Activated CD8-positive, alpha-beta memory T cell treated with anti-CD3 and anti-CD28 coated beads, Interleukin-2, amount 10 ng/mL, durations not matched to agents 7 days and 5 days (primary cell): Measurements from ENCODE around the gene AUH. TPM values are rescaled to one million over a fixed set of nuclear protein-coding genes. Genes with fewer than 3 reads are reported as not detected.

ENCODE experiments used
- ATAC-seq: fragments of 150-1000 bp; cut with Tn5 transposase; one replicate; pipeline ENCODE4 v1.10.0; 2021; ENCODE audit warnings: moderate library complexity
- CTCF ChIA-PET: fragments of 350-600 bp; sonication (Branson Sonifier 250); formaldehyde crosslinking; loops from one replicate; lab custom pipeline; 2021; ENCODE audit warnings: antibody characterized with exemption; lab: Charles Lee
- DNase-seq: peaks from one replicate; pipeline ENCODE4 v3.0.0-alpha.2; 2020
- H3K27ac Mint-ChIP-seq: one replicate; pipeline ENCODE4 v1.8.0; 2021; ENCODE audit warnings: mild to moderate bottlenecking, mixed read lengths
- H3K27me3 Mint-ChIP-seq: one replicate; pipeline ENCODE4 v1.8.0; 2021; ENCODE audit warnings: mixed read lengths
- H3K36me3 Mint-ChIP-seq: one replicate; pipeline ENCODE4 v1.8.0; 2021; ENCODE audit warnings: mild to moderate bottlenecking, mixed read lengths
- H3K4me1 Mint-ChIP-seq: one replicate; pipeline ENCODE4 v1.8.0; 2021; ENCODE audit warnings: mixed read lengths
- H3K4me3 Mint-ChIP-seq: one replicate; pipeline ENCODE4 v1.8.0; 2021; ENCODE audit warnings: mild to moderate bottlenecking, moderate library complexity, mixed read lengths
- H3K9me3 Mint-ChIP-seq: one replicate; pipeline ENCODE4 v1.8.0; 2022; ENCODE audit warnings: low read depth, mixed read lengths
- total RNA-seq, 2 experiments: library from RNA; stranded (reverse); gene quantifications; one replicate each; pipeline ENCODE4 v1.2.3, GENCODE V29; 2021

Gene AUH
- total RNA-seq, 2 experiments from 2014 or later: 33.5 to 36.1 TPM

GRCh38 chr9:91271156-91271555, 90.6 kb downstream of the AUH start:
- peaks cover 26% of the 10 kb centered on the region for H3K36me3 Mint-ChIP-seq
- H3K27me3 Mint-ChIP-seq: no peaks in the 10 kb centered on the region
- H3K9me3 Mint-ChIP-seq: no peaks in the 10 kb centered on the region
- no peak overlapping the region for H3K4me3 Mint-ChIP-seq
- no peak overlapping the region for H3K27ac Mint-ChIP-seq
- DNase-seq (no peak), ATAC-seq (no peak)
- CTCF ChIA-PET: interaction anchor here (1.1 kb wide), 1 partner anchor 18 kb away, joined by 3 read pairs; no protein-coding TSS in a partner anchor
- H3K4me1 Mint-ChIP-seq: peaks cover 16% of the 10 kb centered on the region

DNA sequence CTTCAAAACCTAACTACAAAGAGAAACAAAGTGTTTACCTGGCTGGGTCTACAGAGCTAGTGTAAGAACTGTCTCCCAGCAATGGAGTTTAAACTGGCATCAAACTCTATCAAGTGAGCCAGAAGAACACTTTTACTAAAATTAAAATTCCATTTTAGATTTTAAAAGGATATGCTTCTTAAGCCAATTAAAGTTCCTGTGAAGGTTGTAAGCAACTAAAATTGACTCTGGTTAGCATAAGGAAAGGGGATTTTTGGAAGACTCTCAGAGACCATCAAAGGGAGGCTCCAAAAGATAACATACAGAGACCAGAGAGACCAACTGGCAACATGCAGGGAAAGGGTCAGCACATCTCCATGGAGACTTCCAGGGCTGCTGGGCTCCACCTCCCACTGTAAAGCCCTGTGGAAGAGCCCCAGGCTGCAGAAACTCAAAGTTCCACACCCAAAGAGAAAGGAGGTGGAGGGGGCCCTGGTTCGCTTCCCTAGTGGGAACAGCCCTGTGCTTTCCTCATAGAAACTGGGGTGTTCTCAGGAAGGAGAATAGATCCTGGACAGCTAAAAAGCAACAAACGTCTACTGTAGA, 91.7 kb downstream of the AUH start:
- Mint-ChIP-seq H3K36me3 (peaks cover 34% of the 10 kb centered on the region), H3K27ac (no peak overlapping the region), H3K9me3 (peaks cover 4% of the 10 kb centered on the region), H3K4me1 (peaks cover 8% of the 10 kb centered on the region), H3K27me3 (no peaks in the 10 kb centered on the region), H3K4me3 (no peak overlapping the region)
- no peak for ATAC-seq
- no peak for DNase-seq
- CTCF ChIA-PET: no interaction called here

DNA sequence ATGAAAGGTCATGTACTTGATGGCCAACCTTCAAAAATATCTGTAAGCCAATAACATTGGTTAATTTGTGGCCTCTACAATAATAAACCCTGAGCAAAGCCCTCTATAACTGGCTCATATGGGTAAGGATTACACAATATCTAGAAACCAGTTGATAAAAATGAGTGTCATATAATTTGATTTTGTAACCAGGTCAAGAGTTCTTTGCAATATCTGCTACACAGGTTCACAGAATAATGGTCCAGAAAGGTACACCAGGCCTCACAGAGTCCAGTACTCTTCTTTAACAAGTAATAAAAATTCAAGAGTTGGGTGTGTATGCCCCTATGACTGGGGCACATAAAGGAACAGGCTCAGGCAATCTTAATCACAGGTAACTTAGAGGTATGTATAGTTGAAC, 95.3 kb downstream of the AUH start:
- DNase-seq (no peak), ATAC-seq (no peak)
- Mint-ChIP-seq H3K9me3 (peaks cover 12% of the 10 kb centered on the region), H3K4me1 (peaks cover 12% of the 10 kb centered on the region), H3K4me3 (no peak overlapping the region), H3K36me3 (peaks cover 61% of the 10 kb centered on the region), H3K27me3 (no peaks in the 10 kb centered on the region), H3K27ac (no peak overlapping the region)
- CTCF ChIA-PET: no interaction called here

- DNase-seq (no peak), ATAC-seq (no peak)
- Mint-ChIP-seq H3K9me3 (peaks cover 12% of the 10 kb centered on the region), H3K27ac (no peak overlapping the region), H3K27me3 (no peaks in the 10 kb centered on the region), H3K4me3 (no peak overlapping the region), H3K4me1 (peaks cover 16% of the 10 kb centered on the region), H3K36me3 (peaks cover 66% of the 10 kb centered on the region)
- CTCF ChIA-PET: no interaction called here
These were observed 96.2 kb downstream of the AUH start for GRCh38 chr9:91265514-91265913.

- Mint-ChIP-seq H3K27ac (no peak overlapping the region), H3K27me3 (no peaks in the 10 kb centered on the region), H3K4me1 (peaks cover 41% of the 10 kb centered on the region), H3K36me3 (peaks cover 60% of the 10 kb centered on the region), H3K4me3 (no peak overlapping the region), H3K9me3 (peaks cover 12% of the 10 kb centered on the region)
- ATAC-seq: no peak
- DNase-seq: no peak
- CTCF ChIA-PET: interaction anchor here (0.9 kb wide), 1 partner anchor 8 kb away, joined by 3 read pairs; no protein-coding TSS in a partner anchor
These were observed 100.3 kb downstream of the AUH start for GRCh38 chr9:91261417-91261816.

DNA sequence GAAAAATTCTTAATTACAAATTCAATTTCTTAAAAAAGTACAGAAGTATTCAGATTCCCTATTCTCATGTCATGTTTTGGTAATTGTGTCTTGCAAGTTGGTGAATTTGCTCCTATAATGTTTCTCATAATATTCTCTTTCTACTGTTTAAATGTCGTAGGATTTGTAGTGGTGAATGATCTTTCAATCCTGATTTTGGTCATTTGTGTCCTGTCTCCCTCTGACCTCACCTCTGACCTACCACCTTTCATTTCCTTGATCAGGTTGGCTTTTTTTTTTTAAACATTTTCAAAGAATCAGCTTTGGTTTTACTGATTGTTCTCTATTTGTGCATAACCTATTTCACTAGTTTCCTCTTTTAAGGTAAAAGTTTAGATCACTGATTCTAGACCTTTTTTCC, 102.6 kb downstream of the AUH start:
- no peak for ATAC-seq
- no peak for DNase-seq
- Mint-ChIP-seq H3K9me3 (peaks cover 3% of the 10 kb centered on the region), H3K27ac (no peak overlapping the region), H3K4me3 (no peak overlapping the region), H3K27me3 (no peaks in the 10 kb centered on the region), H3K36me3 (peaks cover 46% of the 10 kb centered on the region), H3K4me1 (peaks cover 53% of the 10 kb centered on the region)
- CTCF ChIA-PET: no interaction called here

DNA sequence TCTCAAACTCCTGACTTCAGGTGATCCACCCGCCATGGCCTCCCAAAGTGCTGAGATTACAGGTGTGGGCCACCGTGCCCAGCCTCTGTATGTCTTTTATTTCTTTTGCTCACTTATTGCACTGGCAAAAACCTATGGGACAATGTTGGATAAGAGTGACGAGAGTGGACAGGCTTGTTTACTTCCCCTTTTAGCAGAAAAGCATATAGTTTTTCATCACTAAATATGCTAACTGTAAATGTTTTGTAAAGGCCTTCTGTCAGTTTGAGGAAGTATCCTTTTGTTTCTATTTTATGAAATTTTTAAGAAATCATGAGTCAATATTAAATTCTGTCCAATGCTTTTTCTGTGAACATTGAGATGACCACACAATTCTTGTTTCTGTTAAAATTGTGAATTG, 103.3 kb downstream of the AUH start:
- H3K36me3 Mint-ChIP-seq: peaks cover 40% of the 10 kb centered on the region
- no peak overlapping the region for H3K27ac Mint-ChIP-seq
- no peaks in the 10 kb centered on the region for H3K27me3 Mint-ChIP-seq
- H3K4me3 Mint-ChIP-seq: no peak overlapping the region
- peaks cover 60% of the 10 kb centered on the region for H3K4me1 Mint-ChIP-seq
- CTCF ChIA-PET: no interaction called here
- no peak for DNase-seq
- H3K9me3 Mint-ChIP-seq: no peaks in the 10 kb centered on the region
- no peak for ATAC-seq

GRCh38 chr9:91256235-91256634, 105.5 kb downstream of the AUH start:
- Mint-ChIP-seq H3K9me3 (no peaks in the 10 kb centered on the region), H3K27ac (peak overlapping the region; percentile 74), H3K27me3 (no peaks in the 10 kb centered on the region), H3K4me3 (no peak overlapping the region), H3K36me3 (peaks cover 26% of the 10 kb centered on the region), H3K4me1 (peaks cover 53% of the 10 kb centered on the region)
- CTCF ChIA-PET: interaction anchor here (0.8 to 4.9 kb wide), 5 partner anchors 11 to 341 kb away, joined by 3 to 18 read pairs (median 3); no protein-coding TSS in a partner anchor
- DNase-seq (no peak), ATAC-seq (peak; percentile 43)

- ATAC-seq: no peak
- Mint-ChIP-seq H3K4me1 (peaks cover 54% of the 10 kb centered on the region), H3K4me3 (no peak overlapping the region), H3K27ac (no peak overlapping the region), H3K36me3 (peaks cover 20% of the 10 kb centered on the region), H3K27me3 (no peaks in the 10 kb centered on the region), H3K9me3 (no peaks in the 10 kb centered on the region)
- CTCF ChIA-PET: interaction anchor here (0.8 to 4.9 kb wide), 8 partner anchors 10 to 340 kb away, joined by 3 to 18 read pairs (median 3); no protein-coding TSS in a partner anchor
- DNase-seq: no peak
These were observed 106.4 kb downstream of the AUH start for GRCh38 chr9:91255327-91255726.

DNA sequence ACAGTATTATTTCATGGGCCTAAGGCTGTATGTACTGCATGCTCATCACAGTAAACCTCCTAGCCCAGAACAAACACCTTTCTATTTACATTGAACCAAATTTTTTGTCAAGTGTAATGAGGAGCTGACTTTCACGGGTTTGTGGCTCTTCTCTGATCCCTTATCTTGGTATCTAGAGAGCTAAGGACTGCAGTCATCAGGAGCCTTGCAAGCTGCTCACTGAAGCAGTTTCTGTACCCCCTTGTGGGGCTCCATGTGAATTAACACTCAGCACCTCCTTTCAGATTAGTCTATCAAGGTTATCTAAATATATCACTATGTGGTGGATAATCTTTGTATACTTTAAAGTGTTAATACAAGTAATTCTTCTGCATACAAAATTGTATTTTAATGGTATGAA, 108.2 kb downstream of the AUH start:
- Mint-ChIP-seq H3K4me1 (peaks cover 47% of the 10 kb centered on the region), H3K9me3 (no peaks in the 10 kb centered on the region), H3K27me3 (no peaks in the 10 kb centered on the region), H3K27ac (no peak overlapping the region), H3K4me3 (no peak overlapping the region), H3K36me3 (peaks cover 12% of the 10 kb centered on the region)
- ATAC-seq: peak; percentile 96
- CTCF ChIA-PET: interaction anchor here (0.6 to 4.9 kb wide), 25 partner anchors 8 to 338 kb away, joined by 3 to 18 read pairs (median 4); partner anchors contain the start of gene NFIL3
- DNase-seq: peak; percentile 77

DNA sequence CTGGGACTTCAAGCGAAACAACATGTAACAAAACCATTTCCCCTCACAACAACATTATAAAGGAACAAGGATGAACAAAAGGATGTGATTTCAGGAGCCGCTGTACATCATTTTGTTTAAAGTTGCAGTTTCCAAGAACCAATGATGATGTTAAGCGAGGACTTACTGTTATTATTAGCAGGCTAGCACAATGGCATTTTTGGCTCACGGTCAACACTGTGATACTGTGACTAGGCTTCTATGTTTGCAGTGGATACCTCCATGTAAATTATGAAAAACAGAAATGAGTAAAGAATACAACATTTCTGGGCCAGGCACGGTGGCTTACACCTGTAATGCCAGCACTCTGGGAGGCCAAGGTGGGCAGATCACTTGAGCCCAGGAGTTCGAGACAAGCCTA, 113.0 kb downstream of the AUH start:
- H3K4me3 Mint-ChIP-seq: no peak overlapping the region
- H3K36me3 Mint-ChIP-seq: peaks cover 12% of the 10 kb centered on the region
- H3K27me3 Mint-ChIP-seq: no peaks in the 10 kb centered on the region
- H3K27ac Mint-ChIP-seq: no peak overlapping the region
- CTCF ChIA-PET: no interaction called here
- H3K4me1 Mint-ChIP-seq: peaks cover 47% of the 10 kb centered on the region
- ATAC-seq: no peak
- H3K9me3 Mint-ChIP-seq: no peaks in the 10 kb centered on the region
- no peak for DNase-seq

GRCh38 chr9:91247278-91247677, 114.4 kb downstream of the AUH start:
- CTCF ChIA-PET: no interaction called here
- no peak for DNase-seq
- Mint-ChIP-seq H3K27me3 (no peaks in the 10 kb centered on the region), H3K36me3 (peaks cover 17% of the 10 kb centered on the region), H3K27ac (no peak overlapping the region), H3K4me1 (peaks cover 39% of the 10 kb centered on the region), H3K4me3 (no peak overlapping the region), H3K9me3 (no peaks in the 10 kb centered on the region)
- ATAC-seq: no peak

DNA sequence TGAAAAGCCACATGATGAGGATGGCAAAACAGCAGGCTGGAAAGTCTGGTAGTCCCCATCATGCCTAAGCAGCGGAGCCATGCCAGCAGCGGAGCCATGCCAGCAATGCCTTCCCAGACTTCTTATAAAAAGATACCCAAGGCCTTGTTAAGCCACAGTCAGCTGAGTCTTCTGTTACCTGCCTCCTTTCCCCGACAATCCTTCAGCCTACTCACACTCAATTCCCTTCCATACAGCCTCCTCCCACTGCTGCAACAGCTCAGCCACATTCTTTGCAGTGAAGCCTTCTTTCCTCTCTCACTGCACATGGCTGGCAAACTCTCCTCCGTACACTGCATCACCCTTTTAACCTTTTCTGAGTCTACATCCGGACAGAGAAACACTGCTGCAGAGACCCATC, 114.9 kb downstream of the AUH start:
- no peak for ATAC-seq
- no peak overlapping the region for H3K27ac Mint-ChIP-seq
- CTCF ChIA-PET: interaction anchor here (0.7 to 1.6 kb wide), 2 partner anchors 180 to 332 kb away, joined by 3 to 4 read pairs; no protein-coding TSS in a partner anchor
- no peak overlapping the region for H3K4me3 Mint-ChIP-seq
- peaks cover 21% of the 10 kb centered on the region for H3K36me3 Mint-ChIP-seq
- no peaks in the 10 kb centered on the region for H3K9me3 Mint-ChIP-seq
- H3K27me3 Mint-ChIP-seq: no peaks in the 10 kb centered on the region
- DNase-seq: no peak
- peaks cover 38% of the 10 kb centered on the region for H3K4me1 Mint-ChIP-seq
